Measurements from ENCODE around the gene STOM. TPM values are rescaled to one million over a fixed set of nuclear protein-coding genes. Genes with fewer than 3 reads are reported as not detected.

Gene STOM
- total and polyA plus RNA-seq, 8 donors, result 13.9 to 65.1 (median 32.0) TPM

- H3K9me3 ChIP-seq, result no peaks in the 10 kb centered on the region
- WGBS, 2 donors, result 27 to 32% methylated on average over 5 of the region's 5 CpGs
- peak; percentile 30 to 54 (median 40) for ATAC-seq
- H3K27ac ChIP-seq, result peak overlapping the region in 3 of 4 donors; percentile 17 to 69 (median 34)
- H3K36me3 ChIP-seq, result no peaks in the 10 kb centered on the region
- DNase-seq, result peak in 1 of 6 donors; percentile 47
- no peak for FAIRE-seq
- intact Hi-C loops (cut with DNase I), result no loop called here
- H3K4me1 ChIP-seq, result peaks cover 16 to 19% (median 16%) of the 10 kb centered on the region in 3 donors
- no peak overlapping the region for H3K4me3 ChIP-seq
- H3K27me3 ChIP-seq, result no peaks in the 10 kb centered on the region
- TF ChIP-seq CTCF (IDR thresholded peaks at IDR 0.05), result no peak
These were observed 3.1 kb upstream of the STOM start for GRCh38 chr9:121373011-121373729.

GRCh38 chr9:121372239-121373010 lies 2.4 kb upstream of the STOM start:
- Histone ChIP-seq H3K9me3 (no peaks in the 10 kb centered on the region), H3K4me3 (no peak overlapping the region), H3K27ac (peak overlapping the region in 3 of 4 donors; percentile 17 to 69 (median 34)), H3K36me3 (no peaks in the 10 kb centered on the region), H3K27me3 (no peaks in the 10 kb centered on the region), H3K4me1 (peaks cover 16 to 19% (median 19%) of the 10 kb centered on the region in 3 donors)
- FAIRE-seq (no peak), DNase-seq (no peak), ATAC-seq (no peak)
- no peak for TF ChIP-seq CTCF (IDR thresholded peaks at IDR 0.05)
- intact Hi-C loops (cut with DNase I), result no loop called here
- 75 to 77% methylated on average over 6 of the region's 6 CpGs for WGBS, 2 donors

DNA sequence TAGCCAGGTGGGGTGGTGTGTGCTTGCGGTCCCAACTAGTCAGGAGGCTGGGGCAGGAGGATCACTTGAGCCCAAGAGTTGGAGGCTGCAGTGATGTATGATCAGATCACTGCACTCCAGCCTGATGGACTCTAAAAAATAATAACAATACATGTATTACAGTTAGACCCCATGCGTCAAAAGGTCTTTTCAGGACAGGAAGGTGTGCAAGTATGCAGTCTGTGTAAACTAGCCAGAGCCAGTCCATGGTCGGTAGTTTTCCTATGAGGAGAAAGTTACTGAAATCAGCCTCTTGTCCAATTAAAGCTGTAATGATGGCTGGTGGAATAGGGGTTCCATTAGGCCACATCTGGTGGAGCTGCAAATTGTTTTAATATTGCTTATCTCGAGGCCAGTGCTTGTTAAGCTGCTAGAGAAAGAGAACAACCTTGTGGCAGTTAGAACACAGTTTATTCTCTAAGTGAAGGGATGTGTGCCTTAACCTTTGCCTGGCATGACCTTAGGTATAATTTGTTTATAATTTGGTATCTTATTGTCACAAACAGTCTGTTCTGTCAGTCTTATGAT lies 1.5 kb upstream of the STOM start:
- intact Hi-C loops (cut with DNase I), result no loop called here
- WGBS, 2 donors, result 81 to 84% methylated on average over 4 of the region's 4 CpGs
- no peaks in the 10 kb centered on the region for H3K27me3 ChIP-seq
- peak overlapping the region in 1 of 4 donors; percentile 6 for H3K27ac ChIP-seq
- peaks cover 16 to 22% (median 19%) of the 10 kb centered on the region in 3 donors for H3K4me1 ChIP-seq
- no peaks in the 10 kb centered on the region for H3K9me3 ChIP-seq
- no peak for ATAC-seq
- no peak for TF ChIP-seq CTCF (IDR thresholded peaks at IDR 0.05)
- H3K4me3 ChIP-seq, result no peak overlapping the region
- DNase-seq, result no peak
- no peak for FAIRE-seq
- no peaks in the 10 kb centered on the region for H3K36me3 ChIP-seq

DNA sequence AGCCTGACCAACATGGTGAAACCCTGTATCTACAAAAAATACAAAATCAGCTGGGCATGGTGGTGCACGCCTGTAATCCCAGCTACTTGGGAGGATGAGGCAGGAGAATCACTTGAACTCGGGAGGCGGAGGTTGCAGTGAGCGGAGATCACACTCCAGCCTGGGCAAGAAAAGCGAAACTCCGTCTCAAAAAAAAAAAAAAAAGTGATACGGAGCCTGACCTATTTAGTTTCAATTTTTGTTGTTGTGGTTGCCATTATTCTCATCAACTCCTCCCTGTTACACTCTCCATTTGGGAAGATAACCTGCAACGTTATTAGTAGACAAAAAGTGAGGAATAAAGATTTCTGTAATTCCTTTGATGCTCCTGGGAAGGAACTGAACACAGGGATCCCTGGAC lies 1.3 kb downstream of the STOM start:
- WGBS, 2 donors, result 79 to 82% methylated on average over 8 of the region's 8 CpGs
- DNase-seq (no peak), FAIRE-seq (no peak), ATAC-seq (no peak)
- H3K9me3 ChIP-seq, result no peaks in the 10 kb centered on the region
- intact Hi-C loops (cut with DNase I), result no loop called here
- H3K27ac ChIP-seq, result peak overlapping the region in 2 of 4 donors; percentile 52 to 79
- peaks cover 12 to 29% (median 15%) of the 10 kb centered on the region in 3 donors for H3K4me1 ChIP-seq
- no peak for TF ChIP-seq CTCF (IDR thresholded peaks at IDR 0.05)
- peak overlapping the region in 2 of 4 donors; percentile 50 to 61 for H3K4me3 ChIP-seq
- H3K27me3 ChIP-seq, result no peaks in the 10 kb centered on the region
- no peaks in the 10 kb centered on the region for H3K36me3 ChIP-seq
